Testis (tissue), 3 donors: Measurements from ENCODE around the gene ECE2. TPM values are rescaled to one million over a fixed set of nuclear protein-coding genes. Genes with fewer than 3 reads are reported as not detected.

Source experiments
- DNase-seq: peaks from one replicate; pipeline ENCODE4 v3.0.0-alpha.2; 2019
- H3K27ac ChIP-seq, 2 donors: fragments of 200-600 bp; sonication (generic); one replicate each; pipeline ENCODE4 v1.5.1; 2019
- H3K27me3 ChIP-seq: fragments of 200-600 bp; sonication (generic); one replicate; pipeline ENCODE4 v1.5.1; 2019
- H3K36me3 ChIP-seq: fragments of 200-600 bp; sonication (generic); one replicate; pipeline ENCODE4 v1.5.1; 2017; ENCODE audit warnings: low read depth; ENCODE audit errors: missing control alignments
- H3K4me1 ChIP-seq: fragments of 200-600 bp; sonication (generic); one replicate; pipeline ENCODE4 v1.5.1; 2019
- H3K4me3 ChIP-seq, 2 donors: fragments of 200-600 bp; sonication (generic); one replicate each; pipeline ENCODE4 v1.5.1; 2017 to 2019
- H3K9me3 ChIP-seq: fragments of 200-600 bp; sonication (generic); one replicate; pipeline ENCODE4 v1.5.1; 2017
- POLR2A ChIP-seq: fragments of 450-650 bp; IDR thresholded peaks from one replicate; pipeline ENCODE4 v1.6.1; 2017; ENCODE audit warnings: antibody characterized with exemption, mild to moderate bottlenecking, moderate library complexity
- WGBS, 2 donors: methylation state at CpG; one replicate each; pipeline ENCODE4 v1.1.5; 2018; 5-methylcytosine and 5-hydroxymethylcytosine counted together
- intact Hi-C: fragments of 100-400 bp; cut with DNase I; formaldehyde crosslinking; loops from one replicate; pipeline ENCODE4 v1.15.1; 2023; ENCODE audit warnings: low total_unique reads
- polyA plus RNA-seq: library from polyadenylated mRNA; stranded (reverse); fragments of 350-450 nt; fragmentation: Illumina TruSeq; extraction: RNeasy Lipid Tissue Mini Kit (QIAGEN cat#74804); gene quantifications from one replicate; pipeline ENCODE4 v1.2.3, GENCODE V29; 2014; ENCODE audit warnings: low read depth, low replicate concordance; ENCODE audit not compliant: insufficient read depth
- total RNA-seq, 2 donors: library from RNA; depleted of rRNA; stranded (reverse); fragments of >200 nt; gene quantifications; one replicate each; pipeline ENCODE4 v1.2.3, GENCODE V29; 2016
- TF ChIP-seq, protein P1 (sequence below), 3 experiments: fragments of 450-650 bp in 2 of 3; fragments of 200-600 bp in 1 of 3; sonication (generic) in 1 of 3; IDR thresholded peaks; one replicate each; pipeline ENCODE4 v1.5.1; 2016 to 2019; ENCODE audit warnings: antibody characterized with exemption in 3 of 3, mild to moderate bottlenecking in 2 of 3, moderate library complexity in 1 of 3

Gene ECE2
- total and polyA plus RNA-seq, 3 donors from 2014 or later = 1.1 to 1.4 (median 1.4) TPM

GRCh38 chr3:184272269-184272668 lies 3.6 kb upstream of the ECE2 start:
- no peaks in the 10 kb centered on the region for H3K27me3 ChIP-seq
- WGBS, 2 donors = 33 to 58% methylated on average over 1 of the region's 1 CpG

DNA sequence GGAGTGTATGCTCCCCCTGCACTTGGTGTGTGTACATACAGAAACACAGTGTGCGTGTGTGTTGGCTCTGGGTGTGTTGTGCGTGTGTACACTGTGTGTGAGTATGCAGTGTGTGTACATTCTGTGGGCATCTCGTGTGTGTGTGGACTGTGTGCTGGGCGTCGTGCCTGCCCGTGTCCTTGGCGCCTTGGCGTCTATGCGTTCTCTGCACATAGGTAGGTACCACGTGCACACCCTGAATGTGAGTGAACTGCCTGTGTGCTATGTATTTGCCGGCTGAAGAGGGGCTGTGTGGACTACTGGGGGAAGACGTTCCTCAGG lies 481 bp upstream of the ECE2 start:
- no peak for DNase-seq
- WGBS, 2 donors = 46 to 64% methylated on average over 12 of the region's 12 CpGs
- H3K4me3 ChIP-seq = peak overlapping the region in 1 of 2 donors; percentile 15
- no peak overlapping the region for H3K27ac ChIP-seq
- no peaks in the 10 kb centered on the region for H3K36me3 ChIP-seq
- no peaks in the 10 kb centered on the region for H3K27me3 ChIP-seq
- TF ChIP-seq, protein P1, sequence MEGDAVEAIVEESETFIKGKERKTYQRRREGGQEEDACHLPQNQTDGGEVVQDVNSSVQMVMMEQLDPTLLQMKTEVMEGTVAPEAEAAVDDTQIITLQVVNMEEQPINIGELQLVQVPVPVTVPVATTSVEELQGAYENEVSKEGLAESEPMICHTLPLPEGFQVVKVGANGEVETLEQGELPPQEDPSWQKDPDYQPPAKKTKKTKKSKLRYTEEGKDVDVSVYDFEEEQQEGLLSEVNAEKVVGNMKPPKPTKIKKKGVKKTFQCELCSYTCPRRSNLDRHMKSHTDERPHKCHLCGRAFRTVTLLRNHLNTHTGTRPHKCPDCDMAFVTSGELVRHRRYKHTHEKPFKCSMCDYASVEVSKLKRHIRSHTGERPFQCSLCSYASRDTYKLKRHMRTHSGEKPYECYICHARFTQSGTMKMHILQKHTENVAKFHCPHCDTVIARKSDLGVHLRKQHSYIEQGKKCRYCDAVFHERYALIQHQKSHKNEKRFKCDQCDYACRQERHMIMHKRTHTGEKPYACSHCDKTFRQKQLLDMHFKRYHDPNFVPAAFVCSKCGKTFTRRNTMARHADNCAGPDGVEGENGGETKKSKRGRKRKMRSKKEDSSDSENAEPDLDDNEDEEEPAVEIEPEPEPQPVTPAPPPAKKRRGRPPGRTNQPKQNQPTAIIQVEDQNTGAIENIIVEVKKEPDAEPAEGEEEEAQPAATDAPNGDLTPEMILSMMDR (IDR thresholded peaks at IDR 0.05) = no peak
- TF ChIP-seq POLR2A = no peak
- no peaks in the 10 kb centered on the region for H3K9me3 ChIP-seq
- intact Hi-C loops = no loop called here
- no peaks in the 10 kb centered on the region for H3K4me1 ChIP-seq

More at GRCh38 chr3:184272269-184272668, 3.6 kb upstream of the ECE2 start:
- TF ChIP-seq POLR2A = no peak
- TF ChIP-seq, protein P1 (IDR thresholded peaks at IDR 0.05) = no peak
- DNase-seq = no peak
- H3K36me3 ChIP-seq = no peaks in the 10 kb centered on the region
- no peak overlapping the region for H3K27ac ChIP-seq
- H3K9me3 ChIP-seq = no peaks in the 10 kb centered on the region
- no peaks in the 10 kb centered on the region for H3K4me1 ChIP-seq
- no peak overlapping the region for H3K4me3 ChIP-seq
- intact Hi-C loops = no loop called here

DNA sequence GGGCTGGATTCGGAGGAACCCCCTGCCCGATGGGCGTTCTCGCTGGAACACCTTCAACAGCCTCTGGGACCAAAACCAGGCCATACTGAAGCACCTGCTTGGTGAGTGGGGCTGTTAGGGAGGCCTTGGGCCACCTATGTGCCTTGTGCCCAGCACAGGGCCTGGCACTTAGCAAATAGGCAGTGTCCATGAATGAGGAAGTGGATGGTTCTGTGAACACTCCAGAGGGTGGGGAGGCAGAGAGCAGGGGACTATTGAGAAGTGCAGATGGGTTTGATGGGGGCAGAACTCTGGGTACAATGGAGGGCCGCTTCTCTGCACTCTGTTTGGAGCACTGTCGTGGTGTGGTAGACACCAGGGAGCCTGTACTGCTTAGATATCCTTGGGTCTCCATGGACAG lies 1.5 kb downstream of the ECE2 start:
- Histone ChIP-seq H3K4me3 (no peak overlapping the region), H3K27ac (no peak overlapping the region), H3K36me3 (no peaks in the 10 kb centered on the region), H3K4me1 (no peaks in the 10 kb centered on the region), H3K9me3 (no peaks in the 10 kb centered on the region), H3K27me3 (no peaks in the 10 kb centered on the region)
- 84 to 94% methylated on average over 6 of the region's 6 CpGs for WGBS, 2 donors
- intact Hi-C loops = no loop called here
- TF ChIP-seq, protein P1 (IDR thresholded peaks at IDR 0.05) = no peak
- TF ChIP-seq POLR2A = no peak
- DNase-seq = no peak

- Histone ChIP-seq H3K27me3 (no peaks in the 10 kb centered on the region), H3K36me3 (no peaks in the 10 kb centered on the region), H3K4me1 (no peaks in the 10 kb centered on the region), H3K4me3 (no peak overlapping the region), H3K9me3 (no peaks in the 10 kb centered on the region), H3K27ac (no peak overlapping the region)
- intact Hi-C loops = no loop called here
- 89 to 95% methylated on average over 4 of the region's 4 CpGs for WGBS, 2 donors
- no peak for DNase-seq
- no peak for TF ChIP-seq POLR2A
- TF ChIP-seq, protein P1 (IDR thresholded peaks at IDR 0.05) = no peak
Observed at GRCh38 chr3:184282941-184283340, 7.1 kb downstream of the ECE2 start.

GRCh38 chr3:184283681-184284080 lies 7.9 kb downstream of the ECE2 start:
- intact Hi-C loops = no loop called here
- no peaks in the 10 kb centered on the region for H3K9me3 ChIP-seq
- no peaks in the 10 kb centered on the region for H3K4me1 ChIP-seq
- no peaks in the 10 kb centered on the region for H3K27me3 ChIP-seq
- TF ChIP-seq, protein P1 (IDR thresholded peaks at IDR 0.05) = no peak
- TF ChIP-seq POLR2A = no peak
- no peaks in the 10 kb centered on the region for H3K36me3 ChIP-seq
- no peak for DNase-seq
- no peak overlapping the region for H3K27ac ChIP-seq
- 84 to 90% methylated on average over 8 of the region's 8 CpGs for WGBS, 2 donors
- no peak overlapping the region for H3K4me3 ChIP-seq
